H54 (cell line): Measurements from ENCODE around the gene NME9.

Experiments
- DNase-seq: peaks from one replicate; pipeline ENCODE4 v3.0.0; 2011; ENCODE audit warnings: low spot score, mixed read lengths; ENCODE audit not compliant: insufficient read length
- FAIRE-seq: peaks from 3 replicates; lab custom pipeline; 2011; peaks lifted over from hg19 to GRCh38; lab: Jason Lieb, UNC
- POLR2A ChIP-seq: IDR thresholded peaks from 2 replicates; pipeline ENCODE4 v1.6.1; 2011; ENCODE audit warnings: low read depth, mild to moderate bottlenecking, low read length

Gene NME9

GRCh38 chr3:138300647-138301046, 29.0 kb downstream of the NME9 start:
- TF ChIP-seq POLR2A = no peak
- FAIRE-seq = no peak
- DNase-seq = no peak

- no peak for TF ChIP-seq POLR2A
- FAIRE-seq (no peak), DNase-seq (no peak)
Measured at GRCh38 chr3:138297876-138298275, 31.8 kb downstream of the NME9 start.

- FAIRE-seq (no peak), DNase-seq (no peak)
- TF ChIP-seq POLR2A = no peak
Measured at GRCh38 chr3:138297059-138297607, 32.5 kb downstream of the NME9 start.

- no peak for DNase-seq
- FAIRE-seq = no peak
- TF ChIP-seq POLR2A = no peak
Measured at GRCh38 chr3:138296639-138297038, 33.0 kb downstream of the NME9 start.

- no peak for FAIRE-seq
- no peak for DNase-seq
- TF ChIP-seq POLR2A = no peak
Measured at GRCh38 chr3:138289701-138290100, 40.0 kb downstream of the NME9 start.

GRCh38 chr3:138289260-138289659, 40.4 kb downstream of the NME9 start:
- DNase-seq (no peak), FAIRE-seq (no peak)
- TF ChIP-seq POLR2A = no peak

GRCh38 chr3:138284957-138285477, 44.6 kb downstream of the NME9 start:
- DNase-seq (no peak), FAIRE-seq (no peak)
- TF ChIP-seq POLR2A = no peak

- FAIRE-seq (no peak), DNase-seq (no peak)
- no peak for TF ChIP-seq POLR2A
Measured at GRCh38 chr3:138284079-138284478, 45.6 kb downstream of the NME9 start.

- FAIRE-seq (no peak), DNase-seq (no peak)
- TF ChIP-seq POLR2A = no peak
Measured at GRCh38 chr3:138282836-138283235, 46.8 kb downstream of the NME9 start.

GRCh38 chr3:138281561-138281960, 48.1 kb downstream of the NME9 start:
- no peak for TF ChIP-seq POLR2A
- no peak for FAIRE-seq
- DNase-seq = no peak

- no peak for TF ChIP-seq POLR2A
- FAIRE-seq (no peak), DNase-seq (no peak)
Measured at GRCh38 chr3:138271189-138271794, 58.4 kb downstream of the NME9 start.

- FAIRE-seq (no peak), DNase-seq (no peak)
- no peak for TF ChIP-seq POLR2A
Measured at GRCh38 chr3:138270245-138270644, 59.4 kb downstream of the NME9 start.

- FAIRE-seq = no peak
- TF ChIP-seq POLR2A = no peak
- DNase-seq = no peak
Measured at GRCh38 chr3:138267083-138267482, 62.6 kb downstream of the NME9 start.

- no peak for FAIRE-seq
- no peak for TF ChIP-seq POLR2A
- no peak for DNase-seq
Measured at GRCh38 chr3:138265745-138266144, 63.9 kb downstream of the NME9 start.

- TF ChIP-seq POLR2A = no peak
- FAIRE-seq (no peak), DNase-seq (no peak)
Measured at GRCh38 chr3:138263104-138263503, 66.5 kb downstream of the NME9 start.
